HepG2 (cell line): ENCODE data around the gene GMPR. TPM values are rescaled to one million over a fixed set of nuclear protein-coding genes. Genes with fewer than 3 reads are reported as not detected.

Source experiments
- ATAC-seq: fragments of 200-7000 bp; cut with Tn5 transposase; 3 replicates; pipeline ENCODE4 v1.9.1; 2020; ENCODE audit warnings: mild to moderate bottlenecking, moderate library complexity
- BruUV-seq: library from RNA; stranded (reverse); fragments of 400-500 nt; replicated peaks from 2 replicates; lab custom pipeline; 2021; lab: Mats Ljungman, UMichigan
- CTCF ChIA-PET: fragments of 300-600 bp; formaldehyde crosslinking; extraction: SDS; loops from one replicate; lab custom pipeline; 2021; ENCODE audit warnings: low total read pairs, inconsistent platforms, low intra/inter-chr PET ratio; lab: Yijun Ruan, JAX
- POLR2A ChIA-PET: fragments of 350-600 bp; sonication (Branson Sonifier 250); formaldehyde crosslinking; loops from one replicate; lab custom pipeline; 2020; ENCODE audit warnings: antibody characterized with exemption, inconsistent platforms; lab: Yijun Ruan, JAX
- DNase-seq: peaks from one replicate; pipeline ENCODE4 v3.0.0-alpha.2; 2015; ENCODE audit warnings: low spot score
- FAIRE-seq: peaks from 3 replicates; lab custom pipeline; 2011; peaks lifted over from hg19 to GRCh38; lab: Jason Lieb, UNC
- H2AFZ ChIP-seq: one replicate; pipeline ENCODE4 v1.6.1; 2011; ENCODE audit warnings: low read length, inconsistent platforms
- H3K27ac ChIP-seq: fragments of 300-600 bp; 3 replicates; pipeline ENCODE4 v1.8.0; 2011; ENCODE audit warnings: mixed run types, mild to moderate bottlenecking, mixed read lengths, low read length, inconsistent platforms; ENCODE audit not compliant: insufficient read depth; ENCODE audit errors: extremely low read length
- H3K27me3 ChIP-seq, 2 experiments: fragments of 200-600 bp in 1 of 2; 2 replicates in 1 of 2; 3 replicates in 1 of 2; pipeline versions ENCODE4 v1.6.0 to v1.8.0; 2011; ENCODE audit warnings: low read length in 2 of 2, mild to moderate bottlenecking in 2 of 2, moderate library complexity in 2 of 2, inconsistent platforms in 1 of 2; ENCODE audit not compliant: insufficient read depth in 2 of 2, control insufficient read depth in 1 of 2
- H3K36me3 ChIP-seq, 2 experiments: fragments of 200-600 bp in 1 of 2; replicated peaks in 1 of 2; 2 replicates in 1 of 2; 3 replicates in 1 of 2; pipeline versions ENCODE4 v1.5.1 to v1.8.0; 2011; ENCODE audit warnings: low read length in 2 of 2, inconsistent platforms in 1 of 2; ENCODE audit not compliant: insufficient read depth in 2 of 2, control insufficient read depth in 1 of 2
- H3K4me1 ChIP-seq: 2 replicates; pipeline ENCODE4 v1.5.1; 2012; ENCODE audit warnings: low read length, inconsistent platforms; ENCODE audit not compliant: insufficient read depth
- H3K4me2 ChIP-seq: 2 replicates; pipeline ENCODE4 v1.6.0; 2011; ENCODE audit warnings: low read depth, low read length, inconsistent platforms
- H3K4me3 ChIP-seq, 3 experiments: fragments of 200-600 bp in 1 of 3; sonication (generic), shearing (Covaris generic) in 1 of 3; replicated peaks in 1 of 3; 2 replicates each; pipeline ENCODE4 v1.5.1; 2011 to 2016; ENCODE audit warnings: low read length in 3 of 3, inconsistent platforms in 2 of 3, low read depth in 2 of 3, mild to moderate bottlenecking in 2 of 3, control low read depth in 1 of 3, mixed read lengths in 1 of 3; ENCODE audit not compliant: insufficient read depth in 1 of 3
- H3K79me2 ChIP-seq: one replicate; pipeline ENCODE4 v1.6.1; 2011; ENCODE audit warnings: low read length, inconsistent platforms; ENCODE audit not compliant: insufficient read depth
- H3K9ac ChIP-seq: 2 replicates; pipeline ENCODE4 v1.6.0; 2011; ENCODE audit warnings: mild to moderate bottlenecking, low read depth, low read length, inconsistent platforms; ENCODE audit not compliant: insufficient read depth
- H3K9me3 ChIP-seq: 2 replicates; pipeline ENCODE4 v1.5.1; 2012; ENCODE audit warnings: mild to moderate bottlenecking, low read length
- H4K20me1 ChIP-seq: 2 replicates; pipeline ENCODE4 v1.6.0; 2011; ENCODE audit warnings: inconsistent platforms, mild to moderate bottlenecking, low read length, moderate library complexity; ENCODE audit not compliant: insufficient read depth
- HIVEP1 ChIP-seq: sonication (generic); formaldehyde crosslinking; IDR thresholded peaks from 2 replicates; pipeline ENCODE4 v1.4.0; 2020; ENCODE audit warnings: mild to moderate bottlenecking, missing genetic modification reagents
- LCORL ChIP-seq, 2 experiments: fragments of 450-650 bp in 1 of 2; sonication (generic) in 1 of 2; formaldehyde crosslinking in 1 of 2; IDR thresholded peaks; 2 replicates each; pipeline versions ENCODE4 v1.5.0 to v1.6.1; 2017 to 2020; ENCODE audit warnings: antibody characterized with exemption in 1 of 2, missing genetic modification reagents in 1 of 2
- MAFG ChIP-seq: sonication (generic); formaldehyde crosslinking; IDR thresholded peaks from 2 replicates; pipeline ENCODE4 v1.5.1; 2020; ENCODE audit warnings: mild to moderate bottlenecking, missing genetic modification reagents
- PAWR ChIP-seq: sonication (generic); formaldehyde crosslinking; IDR thresholded peaks from 2 replicates; pipeline ENCODE4 v1.4.0; 2020; ENCODE audit warnings: missing genetic modification reagents, mild to moderate bottlenecking, borderline replicate concordance
- PHF8 ChIP-seq: sonication (generic); formaldehyde crosslinking; IDR thresholded peaks from 2 replicates; pipeline ENCODE4 v1.5.0; 2020; ENCODE audit warnings: missing genetic modification reagents
- RARA ChIP-seq: IDR thresholded peaks from 2 replicates; pipeline ENCODE4 v1.6.1; 2016; ENCODE audit warnings: missing genetic modification reagents, missing compliant biosample characterization
- RBM22 ChIP-seq: fragments of 200-400 bp; formaldehyde crosslinking; optimal IDR thresholded peaks from 2 replicates; pipeline ENCODE3; 2017; ENCODE audit warnings: mild to moderate bottlenecking, low read length, moderate library complexity
- RXRB ChIP-seq: IDR thresholded peaks from 2 replicates; pipeline ENCODE4 v1.6.1; 2016; ENCODE audit warnings: borderline replicate concordance, missing genetic modification reagents, missing compliant biosample characterization
- ZNF562 ChIP-seq: sonication (generic); formaldehyde crosslinking; IDR thresholded peaks from 2 replicates; pipeline ENCODE4 v1.8.0; 2022; ENCODE audit warnings: missing genetic modification reagents, borderline replicate concordance
- WGBS: methylation state at CpG from one replicate; pipeline ENCODE4 v1.1.6; 2017; ENCODE audit warnings: low lambda C conversion rate; 5-methylcytosine and 5-hydroxymethylcytosine counted together
- in situ Hi-C: cut with HindIII; loops from 2 replicates; pipeline ENCODE4 v1.10.0; 2017; ENCODE audit warnings: low pct_unique_long_range_greater_than_20kb; ENCODE audit not compliant: extremely low pct_ligation_motif_present
- intact Hi-C: fragments of 100-400 bp; cut with micrococcal nuclease; formaldehyde crosslinking; loops from one replicate; pipeline ENCODE4 v1.10.0; 2022; ENCODE audit not compliant: unreplicated experiment
- polyA plus RNA-seq, 8 experiments: library from polyadenylated mRNA; depleted of rRNA in 3 of 8; stranded (reverse) in 7 of 8; unstranded in 1 of 8; fragments of >200 nt; fragmentation: Illumina TruSeq in 4 of 8; extraction: Trizol in 4 of 8; gene quantifications; 2 replicates each; pipeline versions ENCODE4 v1.2.1 to v1.2.3, GENCODE V29; 2011 to 2016; ENCODE audit warnings: low read depth in 4 of 8, missing spikeins in 1 of 8, mixed read lengths in 1 of 8; ENCODE audit not compliant: insufficient read depth in 1 of 8
- total RNA-seq, 5 experiments: library from RNA; depleted of rRNA; stranded (reverse); fragments of >200 nt; fragmentation: Illumina TruSeq; extraction: Trizol; gene quantifications; 2 replicates each; pipeline ENCODE4 v1.2.3, GENCODE V29; 2016; ENCODE audit warnings: low read depth in 1 of 5

Gene GMPR
- total and polyA plus RNA-seq, 2 of the 13 experiments (the other 11 are each of a cell fraction or from before 2014, with no cell fraction given), result not detected

DNA sequence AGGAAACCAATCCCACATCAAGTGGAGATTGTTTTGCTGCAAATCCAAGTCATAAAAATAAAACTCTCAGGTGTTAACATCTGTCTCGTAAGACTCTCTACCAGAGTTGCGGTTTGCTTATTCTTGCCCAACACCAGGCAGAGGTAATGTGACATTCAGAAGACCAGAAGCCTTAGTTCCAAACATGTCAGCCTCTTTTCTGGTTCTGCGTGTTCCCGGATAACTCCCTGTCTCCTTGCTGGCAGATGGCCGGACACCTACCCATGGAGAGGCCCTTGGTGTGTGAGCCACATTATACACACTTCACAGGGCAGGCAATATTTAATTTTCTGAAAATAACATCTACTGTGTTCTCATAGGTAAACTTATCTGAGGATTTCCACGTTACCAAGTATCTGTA is 73.4 kb downstream of the GMPR start:
- Histone ChIP-seq H3K4me3 (no peak overlapping the region), H3K79me2 (no peaks in the 10 kb centered on the region), H3K27me3 (no peaks in the 10 kb centered on the region), H3K4me1 (no peaks in the 10 kb centered on the region), H3K9ac (no peak overlapping the region), H3K27ac (no peak overlapping the region), H3K9me3 (no peaks in the 10 kb centered on the region), H3K36me3 (peaks cover 0 to 3% of the 10 kb centered on the region in 2 experiments; a peak in 2 of 5 replicates), H2AFZ (no peak overlapping the region), H3K4me2 (no peak overlapping the region), H4K20me1 (0 out of 2 replicates have a peak, but pooled peaks cover under 1% of the 10 kb centered on the region)
- in situ Hi-C loops (no loop called here), intact Hi-C loops (no loop called here)
- CTCF ChIA-PET, result no interaction called here
- POLR2A ChIA-PET, result no interaction called here
- TF ChIP-seq MAFG (CRISPR knock-in tag) (no peak), LCORL (IDR thresholded peaks at IDR 0.05) (no peak), LCORL (CRISPR knock-in tag; IDR thresholded peaks at IDR 0.05) (no peak), RARA (no peak), HIVEP1 (CRISPR knock-in tag) (no peak), ZNF562 (CRISPR knock-in tag) (no peak), PHF8 (CRISPR knock-in tag) (no peak), PAWR (CRISPR knock-in tag) (no peak)
- FAIRE-seq, result no peak
- DNase-seq, result no peak
- no peak for ATAC-seq
- BruUV-seq, result no TSS peak
- WGBS, result 96% methylated on average over 6 of the region's 6 CpGs

DNA sequence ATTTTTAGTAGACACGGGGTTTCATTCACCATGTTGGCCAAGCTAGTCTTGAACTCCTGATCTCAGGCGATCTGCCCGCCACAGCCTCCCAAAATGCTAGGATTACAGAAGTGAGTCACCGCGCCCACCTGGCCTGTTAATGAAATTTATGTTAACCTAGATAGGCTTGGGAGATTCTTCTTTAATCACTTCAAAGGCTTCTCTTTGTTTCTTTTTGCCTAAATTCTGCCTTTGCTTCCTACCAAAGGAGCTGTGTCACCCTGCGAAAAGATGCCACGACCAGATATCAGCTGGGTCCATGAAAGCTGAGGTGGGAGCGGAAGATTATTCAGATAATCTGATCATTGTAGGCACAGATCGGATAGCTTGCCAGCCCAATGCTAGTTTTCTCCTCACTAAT is 75.3 kb downstream of the GMPR start:
- intact Hi-C loops (no loop called here), in situ Hi-C loops (no loop called here)
- FAIRE-seq, result no peak
- Histone ChIP-seq H3K27me3 (no peaks in the 10 kb centered on the region), H3K27ac (no peak overlapping the region), H3K4me3 (no peak overlapping the region), H3K4me1 (no peaks in the 10 kb centered on the region), H3K36me3 (peaks cover 0 to 3% of the 10 kb centered on the region in 2 experiments; a peak in 2 of 5 replicates), H3K9me3 (no peaks in the 10 kb centered on the region), H2AFZ (no peak overlapping the region), H4K20me1 (0 out of 2 replicates have a peak, but pooled peaks cover 3% of the 10 kb centered on the region), H3K9ac (no peak overlapping the region), H3K4me2 (no peak overlapping the region), H3K79me2 (no peaks in the 10 kb centered on the region)
- WGBS, result 90% methylated on average over 9 of the region's 9 CpGs
- ChIA-PET CTCF (no interaction called here), POLR2A (no interaction called here)
- no peak for ATAC-seq
- DNase-seq, result no peak
- TF ChIP-seq RBM22 (peak; percentile 68), RXRB (no peak)
- BruUV-seq, result no TSS peak
